C4-2B (cell line): ENCODE measurements around the gene ARHGEF18.

Source experiments
- ZFX ChIP-seq: fragments of 450-650 bp; IDR thresholded peaks from 2 replicates; pipeline ENCODE4 v1.6.1; 2017
- TF ChIP-seq, protein P1 (sequence below): fragments of 450-650 bp; conservative IDR thresholded peaks from 2 replicates; pipeline ENCODE4 v1.5.1; 2017; ENCODE audit warnings: mild to moderate bottlenecking

GRCh38 chr19:7363225-7363624 is 14.5 kb downstream of the ARHGEF18 start:
- TF ChIP-seq, protein P1, sequence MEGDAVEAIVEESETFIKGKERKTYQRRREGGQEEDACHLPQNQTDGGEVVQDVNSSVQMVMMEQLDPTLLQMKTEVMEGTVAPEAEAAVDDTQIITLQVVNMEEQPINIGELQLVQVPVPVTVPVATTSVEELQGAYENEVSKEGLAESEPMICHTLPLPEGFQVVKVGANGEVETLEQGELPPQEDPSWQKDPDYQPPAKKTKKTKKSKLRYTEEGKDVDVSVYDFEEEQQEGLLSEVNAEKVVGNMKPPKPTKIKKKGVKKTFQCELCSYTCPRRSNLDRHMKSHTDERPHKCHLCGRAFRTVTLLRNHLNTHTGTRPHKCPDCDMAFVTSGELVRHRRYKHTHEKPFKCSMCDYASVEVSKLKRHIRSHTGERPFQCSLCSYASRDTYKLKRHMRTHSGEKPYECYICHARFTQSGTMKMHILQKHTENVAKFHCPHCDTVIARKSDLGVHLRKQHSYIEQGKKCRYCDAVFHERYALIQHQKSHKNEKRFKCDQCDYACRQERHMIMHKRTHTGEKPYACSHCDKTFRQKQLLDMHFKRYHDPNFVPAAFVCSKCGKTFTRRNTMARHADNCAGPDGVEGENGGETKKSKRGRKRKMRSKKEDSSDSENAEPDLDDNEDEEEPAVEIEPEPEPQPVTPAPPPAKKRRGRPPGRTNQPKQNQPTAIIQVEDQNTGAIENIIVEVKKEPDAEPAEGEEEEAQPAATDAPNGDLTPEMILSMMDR, result no peak
- no peak for TF ChIP-seq ZFX
